ENCODE results near the gene SPECC1L. TPM values are rescaled to one million over a fixed set of nuclear protein-coding genes. Genes with fewer than 3 reads are reported as not detected.
"Not testable (repeated sequence)": the region's sequence is repeated elsewhere in the genome, so short reads cannot be mapped to it uniquely, and the experiment has no call there.

Gene SPECC1L
- polyA plus RNA-seq, 4 donors, result 6.0 to 29.9 (median 9.9) TPM

GRCh38 chr22:24285245-24285644 lies 14.6 kb downstream of the SPECC1L start:
- 46 to 74% (median 65%) methylated on average over 4 of the region's 4 CpGs for WGBS, 3 donors
- H3K9me3 ChIP-seq (ENCODE audit: control insufficient read depth in 2 of 2, insufficient read depth in 1 of 2, low read depth in 1 of 2, low read length in 1 of 2), result no peaks in the 10 kb centered on the region
- DNase-seq, result no peak
- no peak for FAIRE-seq
- H3K27me3 ChIP-seq (ENCODE audit: control insufficient read depth in 3 of 3, insufficient read depth in 3 of 3, low read length in 3 of 3), result no peaks in the 10 kb centered on the region
- no peak overlapping the region for H3K4me3 ChIP-seq (ENCODE audit: low read depth in 1 of 3, low read length in 3 of 3)
- H3K27ac ChIP-seq (ENCODE audit: low read depth in 1 of 3, low read length in 2 of 3), result peak overlapping the region in 1 of 3 donors; percentile 54
- H3K36me3 ChIP-seq (ENCODE audit: control insufficient read depth in 3 of 3, insufficient read depth in 2 of 3, low read depth in 1 of 3, low read length in 3 of 3), result peaks cover 0 to 2% (median 0%) of the 10 kb centered on the region in 3 donors
- H3K4me1 ChIP-seq (ENCODE audit: control insufficient read depth in 3 of 3, insufficient read depth in 2 of 3, low read depth in 1 of 3, low read length in 2 of 3), result peaks cover 2 to 13% (median 3%) of the 10 kb centered on the region in 3 donors

GRCh38 chr22:24287212-24287611 lies 16.6 kb downstream of the SPECC1L start:
- H3K4me1 ChIP-seq (ENCODE audit: control insufficient read depth in 3 of 3, insufficient read depth in 2 of 3, low read depth in 1 of 3, low read length in 2 of 3), result peaks cover 4 to 16% (median 7%) of the 10 kb centered on the region in 3 donors
- H3K9me3 ChIP-seq (ENCODE audit: control insufficient read depth in 2 of 2, insufficient read depth in 1 of 2, low read depth in 1 of 2, low read length in 1 of 2); H3K36me3 ChIP-seq (ENCODE audit: control insufficient read depth in 3 of 3, insufficient read depth in 2 of 3, low read depth in 1 of 3, low read length in 3 of 3); DNase-seq; FAIRE-seq; H3K27me3 ChIP-seq (ENCODE audit: control insufficient read depth in 3 of 3, insufficient read depth in 3 of 3, low read length in 3 of 3); H3K27ac ChIP-seq (ENCODE audit: low read depth in 1 of 3, low read length in 2 of 3); H3K4me3 ChIP-seq (ENCODE audit: low read depth in 1 of 3, low read length in 3 of 3): not testable (repeated sequence)
- WGBS, 3 donors, result 96 to 100% (median 97%) methylated on average over 2 to 7 of the region's 9 CpGs

- peaks cover 4 to 16% (median 8%) of the 10 kb centered on the region in 3 donors for H3K4me1 ChIP-seq (ENCODE audit: control insufficient read depth in 3 of 3, insufficient read depth in 2 of 3, low read depth in 1 of 3, low read length in 2 of 3)
- H3K27me3 ChIP-seq (ENCODE audit: control insufficient read depth in 3 of 3, insufficient read depth in 3 of 3, low read length in 3 of 3); H3K9me3 ChIP-seq (ENCODE audit: control insufficient read depth in 2 of 2, insufficient read depth in 1 of 2, low read depth in 1 of 2, low read length in 1 of 2); H3K36me3 ChIP-seq (ENCODE audit: control insufficient read depth in 3 of 3, insufficient read depth in 2 of 3, low read depth in 1 of 3, low read length in 3 of 3); H3K4me3 ChIP-seq (ENCODE audit: low read depth in 1 of 3, low read length in 3 of 3); DNase-seq; FAIRE-seq: not testable (repeated sequence)
- 82 to 100% (median 83%) methylated on average over 5 to 6 of the region's 6 CpGs for WGBS, 3 donors
- H3K27ac ChIP-seq (ENCODE audit: low read depth in 1 of 3, low read length in 2 of 3), result peak overlapping the region in 1 of 3 donors; percentile 38
Observed at GRCh38 chr22:24287801-24288200, 17.2 kb downstream of the SPECC1L start.

GRCh38 chr22:24289114-24289513 lies 18.5 kb downstream of the SPECC1L start:
- no peak for FAIRE-seq
- 50 to 77% (median 70%) methylated on average over 4 of the region's 4 CpGs for WGBS, 3 donors
- Histone ChIP-seq H3K27me3 (ENCODE audit: control insufficient read depth in 3 of 3, insufficient read depth in 3 of 3, low read length in 3 of 3) (no peaks in the 10 kb centered on the region), H3K27ac (ENCODE audit: low read depth in 1 of 3, low read length in 2 of 3) (no peak overlapping the region), H3K4me1 (ENCODE audit: control insufficient read depth in 3 of 3, insufficient read depth in 2 of 3, low read depth in 1 of 3, low read length in 2 of 3) (peaks cover 4 to 16% (median 8%) of the 10 kb centered on the region in 3 donors), H3K36me3 (ENCODE audit: control insufficient read depth in 3 of 3, insufficient read depth in 2 of 3, low read depth in 1 of 3, low read length in 3 of 3) (no peaks in the 10 kb centered on the region), H3K9me3 (ENCODE audit: control insufficient read depth in 2 of 2, insufficient read depth in 1 of 2, low read depth in 1 of 2, low read length in 1 of 2) (no peaks in the 10 kb centered on the region), H3K4me3 (ENCODE audit: low read depth in 1 of 3, low read length in 3 of 3) (no peak overlapping the region)
- DNase-seq, result no peak

GRCh38 chr22:24289741-24290163 lies 19.1 kb downstream of the SPECC1L start:
- no peaks in the 10 kb centered on the region for H3K27me3 ChIP-seq (ENCODE audit: control insufficient read depth in 3 of 3, insufficient read depth in 3 of 3, low read length in 3 of 3)
- H3K9me3 ChIP-seq (ENCODE audit: control insufficient read depth in 2 of 2, insufficient read depth in 1 of 2, low read depth in 1 of 2, low read length in 1 of 2), result no peaks in the 10 kb centered on the region
- FAIRE-seq (no peak), DNase-seq (no peak)
- peak overlapping the region; percentile 2 to 78 (median 19) for H3K27ac ChIP-seq (ENCODE audit: low read depth in 1 of 3, low read length in 2 of 3)
- H3K4me1 ChIP-seq (ENCODE audit: control insufficient read depth in 3 of 3, insufficient read depth in 2 of 3, low read depth in 1 of 3, low read length in 2 of 3), result peaks cover 4 to 16% (median 8%) of the 10 kb centered on the region in 3 donors
- H3K36me3 ChIP-seq (ENCODE audit: control insufficient read depth in 3 of 3, insufficient read depth in 2 of 3, low read depth in 1 of 3, low read length in 3 of 3), result no peaks in the 10 kb centered on the region
- H3K4me3 ChIP-seq (ENCODE audit: low read depth in 1 of 3, low read length in 3 of 3), result no peak overlapping the region
- 34 to 62% (median 53%) methylated on average over 4 of the region's 4 CpGs for WGBS, 3 donors

GRCh38 chr22:24290459-24290858 lies 19.8 kb downstream of the SPECC1L start:
- DNase-seq (no peak), FAIRE-seq (no peak)
- Histone ChIP-seq H3K4me1 (ENCODE audit: control insufficient read depth in 3 of 3, insufficient read depth in 2 of 3, low read depth in 1 of 3, low read length in 2 of 3) (peaks cover 3 to 16% (median 5%) of the 10 kb centered on the region in 3 donors), H3K4me3 (ENCODE audit: low read depth in 1 of 3, low read length in 3 of 3) (no peak overlapping the region), H3K36me3 (ENCODE audit: control insufficient read depth in 3 of 3, insufficient read depth in 2 of 3, low read depth in 1 of 3, low read length in 3 of 3) (no peaks in the 10 kb centered on the region), H3K27ac (ENCODE audit: low read depth in 1 of 3, low read length in 2 of 3) (peak overlapping the region in 1 of 3 donors; percentile 41), H3K9me3 (ENCODE audit: control insufficient read depth in 2 of 2, insufficient read depth in 1 of 2, low read depth in 1 of 2, low read length in 1 of 2) (no peaks in the 10 kb centered on the region), H3K27me3 (ENCODE audit: control insufficient read depth in 3 of 3, insufficient read depth in 3 of 3, low read length in 3 of 3) (no peaks in the 10 kb centered on the region)

GRCh38 chr22:24291515-24292201 lies 21.0 kb downstream of the SPECC1L start:
- Histone ChIP-seq H3K9me3 (ENCODE audit: control insufficient read depth in 2 of 2, insufficient read depth in 1 of 2, low read depth in 1 of 2, low read length in 1 of 2) (no peaks in the 10 kb centered on the region), H3K4me3 (ENCODE audit: low read depth in 1 of 3, low read length in 3 of 3) (no peak overlapping the region), H3K4me1 (ENCODE audit: control insufficient read depth in 3 of 3, insufficient read depth in 2 of 3, low read depth in 1 of 3, low read length in 2 of 3) (peaks cover 2 to 10% (median 5%) of the 10 kb centered on the region in 3 donors), H3K27ac (ENCODE audit: low read depth in 1 of 3, low read length in 2 of 3) (peak overlapping the region; percentile 7 to 35 (median 9)), H3K27me3 (ENCODE audit: control insufficient read depth in 3 of 3, insufficient read depth in 3 of 3, low read length in 3 of 3) (no peaks in the 10 kb centered on the region), H3K36me3 (ENCODE audit: control insufficient read depth in 3 of 3, insufficient read depth in 2 of 3, low read depth in 1 of 3, low read length in 3 of 3) (no peaks in the 10 kb centered on the region)
- DNase-seq (no peak), FAIRE-seq (no peak)
- 78 to 82% (median 81%) methylated on average over 3 of the region's 3 CpGs for WGBS, 3 donors

GRCh38 chr22:24292202-24292830 lies 21.7 kb downstream of the SPECC1L start:
- not testable (repeated sequence) for H3K4me3 ChIP-seq (ENCODE audit: low read depth in 1 of 3, low read length in 3 of 3); H3K36me3 ChIP-seq (ENCODE audit: control insufficient read depth in 3 of 3, insufficient read depth in 2 of 3, low read depth in 1 of 3, low read length in 3 of 3); FAIRE-seq; H3K4me1 ChIP-seq (ENCODE audit: control insufficient read depth in 3 of 3, insufficient read depth in 2 of 3, low read depth in 1 of 3, low read length in 2 of 3); H3K27me3 ChIP-seq (ENCODE audit: control insufficient read depth in 3 of 3, insufficient read depth in 3 of 3, low read length in 3 of 3); H3K9me3 ChIP-seq (ENCODE audit: control insufficient read depth in 2 of 2, insufficient read depth in 1 of 2, low read depth in 1 of 2, low read length in 1 of 2)
- peak; percentile 56 to 63 for DNase-seq
- 68 to 87% (median 79%) methylated on average over 2 to 3 of the region's 3 CpGs for WGBS, 3 donors
- peak overlapping the region; percentile 7 to 35 (median 9) for H3K27ac ChIP-seq (ENCODE audit: low read depth in 1 of 3, low read length in 2 of 3)

All from small intestine (tissue), 7 donors.